Stimulated activated CD8-positive, alpha-beta memory T cell treated with anti-CD3 and anti-CD28 coated beads, Interleukin-7, amount 100 ng/mL, for 1 hour (primary cell): ENCODE data around the gene CDK5R2.
A peak's percentile ranks its signal among the peaks of the same experiment; 100 is the strongest.
"Not testable (repeated sequence)": the region's sequence is repeated elsewhere in the genome, so short reads cannot be mapped to it uniquely, and the experiment has no call there.

Source experiments
- DNase-seq, 2 donors: peaks; one replicate each; pipeline ENCODE4 v3.0.0-alpha.2; 2020; ENCODE audit warnings: low read depth in 2 of 2

CDK5R2 gene

DNA sequence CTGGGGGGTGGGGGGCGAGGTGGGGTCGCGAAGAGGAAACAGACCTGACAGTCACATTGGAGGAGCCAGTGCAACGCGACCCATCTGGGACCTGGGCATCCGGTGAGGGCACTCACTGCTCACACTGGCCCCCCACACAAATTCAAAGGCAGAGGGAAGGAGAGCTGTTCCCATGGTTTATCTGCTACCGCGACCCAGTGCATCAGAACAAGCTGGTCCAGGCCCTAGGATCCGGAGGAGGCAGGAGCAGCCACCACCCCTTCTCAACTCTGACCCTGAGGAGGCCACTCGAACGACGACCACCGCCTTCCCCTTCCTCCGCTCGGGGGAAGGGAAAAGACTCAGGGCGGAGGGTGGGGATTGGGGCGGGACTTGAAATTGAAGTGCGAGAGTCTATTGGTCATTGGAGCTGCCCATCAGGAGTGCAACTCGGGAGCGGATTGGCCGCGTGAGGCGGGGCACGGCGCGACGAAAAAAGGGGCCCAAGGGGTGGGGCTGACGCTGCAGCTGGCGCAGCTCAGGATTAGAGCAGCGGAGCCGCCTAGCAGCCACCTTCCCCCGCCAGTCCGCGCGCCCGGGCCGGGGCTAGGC is at the start of gene CDK5R2:
CDK5R2 (plus strand) TSS at position 526 of the 591 bp plus-strand sequence. CDS start 155 bp downstream, outside the sequence.
- peak in 1 of 2 donors; percentile 23 for DNase-seq

DNA sequence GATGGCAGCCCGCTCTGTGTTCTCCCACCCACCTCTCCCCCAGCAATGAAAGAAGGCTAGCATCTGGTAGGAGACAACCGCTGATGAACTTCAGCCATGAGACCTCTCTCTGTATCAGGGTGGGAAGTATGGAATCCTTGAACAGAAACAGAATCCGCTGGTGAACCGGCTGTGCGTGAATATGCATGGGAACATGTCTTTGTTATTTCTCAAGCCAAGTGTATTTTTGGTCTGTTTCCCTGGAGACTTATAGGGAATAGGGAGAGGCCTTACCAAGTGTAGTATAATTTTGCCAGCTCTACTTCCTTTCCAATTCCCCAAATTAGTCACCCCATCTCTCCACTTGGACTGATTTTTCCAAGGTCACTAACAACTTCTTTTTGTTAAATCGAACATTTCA is 48.7 kb upstream of the CDK5R2 start:
- no peak for DNase-seq

DNA sequence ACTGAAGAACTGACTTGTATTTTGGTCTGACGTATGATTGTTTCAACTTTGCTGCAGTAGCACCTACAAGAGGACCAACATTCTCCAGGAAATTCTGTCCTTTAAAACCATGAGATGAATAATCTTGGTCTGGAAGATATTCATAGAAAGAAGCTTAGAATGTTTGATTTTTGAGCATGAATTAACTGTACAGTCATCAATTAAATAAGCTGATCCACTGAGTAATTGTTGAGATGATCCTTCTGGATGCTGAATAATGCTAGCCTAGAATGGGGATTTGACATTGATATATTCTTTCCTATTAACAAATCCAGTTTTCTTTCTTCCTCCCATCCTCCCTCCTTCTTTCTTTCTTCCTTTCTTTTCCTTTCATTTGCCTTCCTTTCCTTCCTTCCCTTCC is 39.0 kb upstream of the CDK5R2 start:
- no peak for DNase-seq

DNA sequence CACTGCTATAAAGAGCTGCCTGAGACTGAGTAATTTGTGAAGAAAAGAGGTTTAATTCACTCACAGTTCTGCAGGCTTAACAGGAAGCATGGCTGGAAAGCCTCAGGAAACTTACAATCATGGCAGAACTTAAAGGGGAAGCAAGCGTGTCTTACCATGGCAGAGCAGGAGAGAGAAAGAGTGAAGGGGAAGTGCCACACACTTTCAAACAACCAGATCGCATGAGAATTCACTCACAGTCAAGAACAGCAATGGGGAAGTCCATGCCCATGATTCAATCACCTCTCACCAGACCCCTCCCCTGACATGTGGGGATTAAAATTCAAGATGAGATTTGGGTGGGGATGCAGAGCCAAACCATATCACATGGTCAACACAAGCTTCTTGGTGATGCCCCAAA is 34.7 kb upstream of the CDK5R2 start:
- DNase-seq = no peak

DNA sequence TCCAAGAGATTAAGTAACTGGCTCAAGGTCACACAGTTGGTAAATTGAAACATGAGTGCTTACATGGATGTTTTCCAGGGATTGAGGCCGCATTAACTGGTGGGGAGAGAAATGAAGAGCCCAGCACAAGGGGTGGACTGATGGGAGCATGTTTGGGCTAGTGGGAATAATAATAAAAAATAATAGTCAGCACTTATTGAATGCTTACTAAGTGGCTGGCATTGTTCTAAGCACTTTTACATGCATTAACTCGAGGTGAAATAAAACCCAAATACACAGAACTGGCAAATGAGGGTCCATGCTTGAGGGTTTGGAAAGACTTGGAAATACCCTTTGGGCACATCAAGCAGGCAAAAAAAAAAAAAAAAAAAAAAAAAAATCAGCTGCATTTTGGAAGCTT is 34.0 kb upstream of the CDK5R2 start:
- DNase-seq = no peak

DNA sequence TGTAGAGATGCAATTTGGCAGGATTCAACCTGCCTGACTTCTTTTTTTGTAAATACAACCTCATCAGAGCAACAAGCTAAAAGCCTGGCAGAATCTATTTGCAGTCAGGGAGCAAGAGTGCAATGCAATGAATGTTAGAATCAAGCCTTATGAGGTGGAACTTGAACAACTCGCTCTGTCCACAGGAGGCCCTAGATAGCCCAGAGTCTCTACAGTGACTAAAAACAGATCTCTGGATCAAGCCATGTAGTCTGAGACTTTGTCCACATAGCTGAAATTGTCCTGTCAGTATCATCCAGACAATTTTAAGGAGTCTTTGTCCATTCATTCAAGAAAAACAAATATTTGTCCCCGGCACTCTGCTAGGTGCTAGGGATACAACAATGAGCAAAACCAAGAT is 32.0 kb upstream of the CDK5R2 start:
- no peak for DNase-seq

DNA sequence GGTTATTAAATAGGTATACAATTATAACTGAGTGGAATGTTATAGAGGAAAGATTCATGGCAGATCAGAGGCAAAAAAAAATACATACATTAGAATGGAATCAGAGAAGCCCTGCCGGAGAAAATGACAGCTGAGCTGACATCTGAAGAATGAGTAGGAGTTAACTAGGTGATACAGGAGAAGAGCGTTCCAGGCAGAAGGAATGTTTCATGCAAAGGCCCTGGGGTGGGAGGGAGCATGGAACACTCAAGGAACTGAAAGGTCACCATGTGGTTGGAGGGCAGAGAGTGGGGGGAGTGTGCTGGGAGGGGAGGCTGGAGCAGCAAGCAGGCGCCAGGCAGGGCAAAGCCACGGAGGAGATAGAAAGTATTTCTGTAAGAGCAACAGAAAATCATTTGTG is 31.6 kb upstream of the CDK5R2 start:
- no peak for DNase-seq

DNA sequence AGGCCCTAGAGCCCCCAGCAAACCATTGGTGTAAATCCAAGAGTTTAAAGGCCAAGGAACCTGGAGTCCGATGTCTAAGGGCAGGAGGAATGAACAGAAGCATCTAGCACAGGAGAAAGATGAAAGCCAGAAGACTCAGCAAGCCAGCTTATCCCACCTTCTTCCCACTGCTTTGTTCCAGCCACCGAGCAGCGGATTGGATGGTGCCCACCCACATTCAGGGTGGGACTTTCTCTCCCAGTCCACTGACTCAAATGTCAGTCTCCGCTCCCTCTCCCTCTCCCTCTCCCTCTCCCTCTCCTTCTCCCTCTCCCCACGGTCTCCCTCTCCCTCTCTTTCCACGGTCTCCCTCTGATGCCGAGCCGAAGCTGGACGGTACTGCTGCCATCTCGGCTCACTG is 29.0 kb upstream of the CDK5R2 start:
- DNase-seq = not testable (repeated sequence)

DNA sequence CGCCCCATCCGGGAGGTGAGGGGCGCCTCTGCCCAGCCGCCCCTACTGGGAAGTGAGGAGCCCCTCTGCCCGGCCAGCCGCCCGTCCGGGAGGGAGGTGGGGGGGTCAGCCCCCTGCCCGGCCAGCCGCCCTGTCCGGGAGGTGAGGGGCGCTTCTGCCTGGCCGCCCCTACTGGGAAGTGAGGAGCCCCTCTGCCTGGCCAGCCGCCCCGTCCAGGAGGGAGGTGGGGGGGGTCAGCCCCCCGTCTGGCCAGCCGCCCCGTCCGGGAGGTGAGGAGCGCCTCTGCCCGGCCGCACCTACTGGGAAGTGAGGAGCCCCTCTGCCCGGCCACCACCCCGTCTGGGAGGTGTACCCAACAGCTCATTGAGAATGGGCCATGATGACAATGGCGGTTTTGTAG is 27.7 kb upstream of the CDK5R2 start:
- not testable (repeated sequence) for DNase-seq

DNA sequence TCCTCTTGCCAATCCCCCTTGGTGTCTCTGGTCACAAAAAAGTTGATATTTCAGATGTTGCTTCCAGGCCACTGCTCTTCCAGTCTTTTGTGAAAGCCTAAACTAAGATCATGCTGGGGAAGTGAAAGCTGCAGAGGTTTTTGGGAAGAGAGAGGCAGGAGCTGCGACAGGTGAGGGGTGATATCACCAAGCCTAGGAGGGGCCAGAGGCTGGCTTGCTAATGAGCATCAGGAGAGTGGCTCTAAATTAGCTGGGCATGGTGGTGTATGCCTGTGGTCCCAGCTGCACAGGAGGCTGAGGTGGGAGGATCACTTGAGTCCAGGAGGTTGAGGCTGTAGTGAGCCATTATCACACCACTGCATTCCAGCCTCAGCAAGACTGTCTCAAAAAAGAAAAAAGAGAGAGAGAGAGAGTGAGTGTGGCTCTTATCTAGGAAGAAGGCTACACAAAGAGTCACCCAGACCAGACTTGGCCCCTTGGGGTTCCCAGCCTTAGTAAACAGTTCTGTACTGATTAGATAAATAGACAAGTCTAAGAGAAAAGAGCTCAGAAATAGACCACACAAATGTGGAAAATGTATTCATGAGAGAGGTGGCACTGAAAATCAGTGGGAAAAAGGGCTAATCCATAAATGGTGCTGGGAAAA is 14.6 kb upstream of the CDK5R2 start:
- no peak for DNase-seq

DNA sequence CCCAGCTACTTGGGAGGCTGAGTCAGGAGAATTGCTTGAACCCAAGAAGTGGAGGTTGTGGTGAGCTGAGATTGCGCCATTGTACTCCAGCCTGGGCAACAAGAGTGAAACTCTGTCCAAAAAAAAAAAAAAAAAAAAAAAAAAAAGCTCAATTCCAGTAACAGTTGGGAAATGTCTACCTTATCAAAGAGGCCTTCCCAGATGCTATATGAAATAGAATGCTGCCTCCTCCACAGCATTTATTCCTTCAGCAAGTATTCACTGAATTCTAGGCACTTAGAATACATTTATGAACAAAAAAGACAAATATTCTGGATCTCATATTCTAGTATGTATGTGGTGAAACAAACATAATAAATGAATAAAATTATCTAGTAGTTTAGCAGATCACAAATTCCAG is 12.8 kb upstream of the CDK5R2 start:
- DNase-seq = no peak

DNA sequence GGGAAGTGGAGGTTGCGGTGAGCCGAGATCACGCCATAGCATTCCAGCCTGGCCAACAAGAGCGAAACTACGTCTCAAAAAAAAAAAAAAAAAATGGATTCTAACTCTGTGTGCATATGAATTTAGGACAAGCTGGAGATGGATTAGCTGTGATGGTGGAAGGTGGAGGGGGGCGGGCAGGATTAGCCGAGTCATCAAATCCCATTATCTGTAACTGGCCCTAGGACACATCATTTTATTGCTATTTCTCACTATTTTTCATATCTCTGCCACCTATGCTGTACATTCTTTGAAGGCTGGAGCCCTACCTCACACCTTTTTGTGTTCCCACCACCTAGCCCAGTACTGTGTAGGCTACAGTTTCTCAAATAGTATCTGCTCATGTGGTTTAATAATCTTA is 7.3 kb upstream of the CDK5R2 start:
- no peak for DNase-seq

DNA sequence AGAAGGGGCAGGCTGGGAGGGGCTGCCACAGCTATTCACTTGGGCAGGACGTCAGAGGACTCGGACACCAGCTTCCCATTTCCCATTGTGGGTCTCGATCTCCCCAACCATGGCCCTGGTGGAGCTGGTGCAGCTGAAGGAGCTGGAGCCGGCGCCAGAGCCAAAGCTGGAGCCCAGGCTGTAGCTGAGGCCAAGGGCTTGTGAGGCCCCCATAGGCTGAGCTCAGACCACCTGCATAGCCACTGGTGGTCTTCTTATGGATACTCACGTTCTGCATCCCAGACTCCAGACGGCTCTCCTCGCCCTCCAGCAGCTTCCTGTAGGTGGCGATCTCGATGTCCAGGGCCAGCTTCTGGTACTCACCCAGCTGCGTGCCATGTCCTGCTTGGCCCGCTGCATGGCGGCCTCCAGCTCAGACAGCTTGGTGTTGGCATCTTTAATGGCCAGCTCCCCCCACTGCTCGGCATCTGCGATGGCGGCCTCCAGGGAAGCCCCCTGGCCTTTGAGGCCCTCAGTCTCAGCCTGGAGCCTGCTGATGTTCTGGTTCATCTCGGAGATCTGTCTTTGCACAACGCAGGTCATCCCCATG is 6.0 kb upstream of the CDK5R2 start:
- no peak for DNase-seq

DNA sequence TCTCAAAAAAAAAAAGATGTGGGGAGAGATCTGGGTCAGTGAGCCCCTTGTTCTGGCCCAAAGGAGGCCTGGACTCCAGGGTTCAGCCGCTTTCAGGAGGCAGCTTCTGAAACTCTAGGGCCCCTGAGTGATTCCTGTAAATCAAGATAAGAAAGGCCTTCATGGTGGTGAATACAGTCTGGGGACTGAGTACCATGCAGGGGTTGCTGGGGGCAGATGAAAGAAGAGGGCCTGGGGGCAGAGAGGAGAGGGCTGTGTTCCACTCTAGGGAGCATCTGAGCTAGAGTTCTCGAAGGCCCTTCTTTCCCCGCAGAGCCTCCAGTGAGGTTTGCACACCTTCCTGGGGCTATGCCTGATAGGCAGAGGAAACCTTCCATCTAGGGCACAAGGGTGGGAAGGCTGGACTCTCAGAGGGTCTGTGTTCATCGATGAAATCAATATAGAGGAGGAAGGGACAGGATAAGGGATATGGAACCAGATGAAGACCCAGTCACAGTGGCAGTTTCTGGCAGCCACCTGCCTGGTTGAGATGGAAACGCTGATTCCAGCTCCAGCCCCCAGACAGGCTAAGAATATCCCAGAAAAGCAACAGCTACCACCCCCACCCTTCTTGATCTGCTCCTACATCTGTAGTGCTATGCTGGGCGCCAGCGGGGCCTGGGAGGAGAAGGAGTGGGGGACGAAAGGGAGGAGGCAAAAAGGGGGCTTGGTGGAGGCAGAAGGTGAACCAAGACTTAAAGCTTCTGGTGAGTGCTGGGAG is 4.7 kb upstream of the CDK5R2 start:
- no peak for DNase-seq

DNA sequence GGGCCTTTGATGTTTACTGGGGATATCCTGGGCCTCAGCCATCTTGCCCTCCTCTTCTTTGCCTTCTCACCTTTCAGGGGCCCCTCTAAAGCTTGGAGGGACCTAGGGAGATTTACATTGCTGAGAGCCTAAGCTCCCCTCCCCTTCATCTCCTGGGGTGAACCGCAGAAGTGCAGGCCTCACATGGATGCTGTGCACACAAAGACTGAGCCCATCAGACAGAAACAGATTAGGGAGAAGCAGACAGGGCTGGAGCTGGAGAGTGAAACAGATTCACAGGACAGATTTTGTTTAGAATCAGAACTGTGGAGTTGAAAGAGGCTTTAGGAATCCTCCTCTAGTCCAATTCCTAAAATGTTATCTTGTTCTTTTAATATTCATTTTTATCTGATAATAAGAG is 3.4 kb upstream of the CDK5R2 start:
- DNase-seq = no peak

DNA sequence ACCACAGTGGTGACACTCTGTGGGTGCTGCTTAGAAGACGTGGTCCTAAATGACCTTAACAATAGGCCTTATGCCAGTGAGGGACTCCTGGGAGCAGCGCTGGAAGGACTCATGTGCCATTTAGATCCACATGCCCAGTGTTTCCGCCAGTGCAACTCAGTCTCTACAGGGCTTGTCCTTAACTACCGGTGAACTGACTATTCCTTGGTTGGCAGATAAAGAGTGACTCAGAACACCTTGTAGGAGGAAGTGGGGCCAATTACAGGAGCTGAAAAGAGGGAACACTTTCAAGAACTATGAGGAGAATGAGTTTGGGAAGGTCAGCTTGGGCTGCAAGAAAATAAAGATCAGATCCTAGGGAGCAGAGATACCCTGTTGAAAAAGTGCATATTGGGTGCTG is 1.8 kb upstream of the CDK5R2 start:
- DNase-seq = no peak

DNA sequence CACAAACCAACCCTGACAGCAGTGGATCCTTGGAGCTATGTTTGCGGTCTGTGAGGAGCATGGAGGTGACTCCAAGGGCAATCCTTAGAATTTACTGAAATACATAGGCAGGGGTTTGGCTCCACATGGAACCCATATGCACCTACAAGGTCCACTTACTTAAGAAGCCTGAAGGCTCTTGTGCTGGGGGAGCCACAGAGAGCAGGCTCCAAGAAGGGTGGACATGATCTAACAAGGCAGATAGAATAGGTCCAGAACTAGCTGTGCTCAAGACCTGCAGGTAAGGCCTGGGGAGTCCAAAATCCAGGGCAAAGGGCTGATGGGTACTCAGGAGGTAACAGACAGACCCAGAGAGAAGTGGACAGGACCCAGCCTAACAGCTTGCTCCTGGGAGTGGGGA is 1.2 kb upstream of the CDK5R2 start:
- no peak for DNase-seq

DNA sequence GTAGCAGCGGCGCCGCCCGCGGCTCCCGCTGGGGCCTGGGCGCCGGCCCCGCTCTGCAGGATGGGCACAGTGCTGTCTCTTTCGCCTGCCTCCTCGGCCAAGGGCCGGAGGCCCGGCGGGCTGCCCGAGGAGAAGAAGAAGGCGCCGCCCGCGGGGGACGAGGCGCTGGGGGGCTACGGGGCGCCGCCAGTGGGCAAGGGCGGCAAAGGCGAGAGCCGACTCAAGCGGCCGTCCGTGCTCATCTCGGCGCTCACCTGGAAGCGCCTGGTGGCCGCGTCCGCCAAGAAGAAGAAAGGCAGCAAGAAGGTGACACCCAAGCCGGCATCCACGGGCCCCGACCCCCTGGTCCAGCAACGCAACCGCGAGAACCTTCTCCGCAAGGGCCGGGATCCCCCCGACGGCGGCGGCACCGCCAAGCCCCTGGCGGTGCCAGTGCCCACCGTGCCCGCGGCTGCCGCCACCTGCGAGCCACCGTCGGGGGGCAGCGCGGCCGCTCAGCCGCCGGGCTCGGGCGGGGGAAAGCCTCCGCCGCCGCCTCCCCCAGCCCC is 369 bp downstream of the CDK5R2 start:
- no peak for DNase-seq

DNA sequence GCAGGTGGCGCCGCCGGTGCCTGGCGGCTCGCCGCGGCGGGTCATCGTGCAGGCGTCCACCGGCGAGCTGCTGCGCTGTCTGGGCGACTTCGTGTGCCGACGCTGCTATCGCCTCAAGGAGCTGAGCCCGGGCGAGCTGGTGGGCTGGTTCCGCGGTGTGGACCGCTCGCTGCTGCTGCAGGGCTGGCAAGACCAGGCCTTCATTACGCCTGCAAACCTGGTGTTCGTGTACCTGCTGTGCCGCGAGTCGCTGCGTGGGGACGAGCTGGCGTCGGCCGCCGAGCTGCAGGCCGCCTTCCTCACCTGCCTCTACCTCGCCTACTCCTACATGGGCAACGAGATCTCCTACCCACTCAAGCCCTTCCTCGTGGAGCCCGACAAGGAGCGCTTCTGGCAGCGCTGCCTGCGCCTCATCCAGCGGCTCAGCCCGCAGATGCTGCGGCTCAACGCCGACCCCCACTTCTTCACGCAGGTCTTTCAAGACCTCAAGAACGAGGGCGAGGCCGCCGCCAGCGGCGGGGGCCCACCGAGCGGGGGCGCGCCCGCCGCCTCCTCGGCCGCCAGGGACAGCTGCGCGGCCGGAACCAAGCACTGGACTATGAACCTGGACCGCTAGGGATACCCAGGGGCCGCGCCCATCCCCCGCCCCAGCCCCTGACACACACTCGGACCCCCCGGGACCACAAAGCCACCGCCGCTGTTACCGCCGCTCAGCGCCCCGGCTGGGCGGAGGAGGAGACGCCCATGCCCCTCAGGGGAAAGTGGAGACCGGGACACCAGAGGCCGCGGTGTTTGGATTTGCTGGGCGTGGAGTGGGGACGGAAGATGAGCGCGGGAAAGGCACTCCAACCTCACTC is 1.1 kb downstream of the CDK5R2 start:
- DNase-seq = no peak

DNA sequence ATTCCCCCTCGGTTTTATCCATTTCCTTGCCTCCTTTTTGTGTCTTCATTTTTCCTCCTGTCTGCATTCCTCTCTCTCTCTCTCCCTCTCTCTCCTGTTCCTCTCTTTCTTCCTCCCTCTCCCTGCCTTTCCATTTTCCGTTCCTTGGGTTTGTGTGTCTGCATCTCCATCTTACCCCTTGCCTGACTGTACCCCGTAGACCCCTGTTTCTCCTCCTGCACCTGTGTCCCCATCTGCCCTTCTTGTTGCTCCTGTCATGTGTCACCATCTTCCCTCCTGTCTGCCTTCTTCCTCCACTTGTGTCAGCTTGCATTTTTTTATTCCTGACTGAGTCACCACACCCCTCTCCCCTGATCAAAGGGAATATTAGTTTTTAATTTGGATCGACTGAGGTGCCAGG is 1.8 kb downstream of the CDK5R2 start:
- no peak for DNase-seq
